DOHH2 (cell line): ENCODE data around the gene ROCK2.

Experiments
- H3F3A ChIP-seq: fragments of 200-600 bp; sonication (generic), shearing (Covaris generic); 2 replicates; pipeline ENCODE4 v1.6.0; 2016; ENCODE audit warnings: antibody characterized with exemption, mild to moderate bottlenecking; ENCODE audit not compliant: control insufficient read depth, insufficient read depth
- H3K27ac ChIP-seq: fragments of 200-600 bp; sonication (generic); 2 replicates; pipeline ENCODE4 v1.5.1; 2014; ENCODE audit warnings: low read depth, mild to moderate bottlenecking, low read length, moderate library complexity
- H3K27me3 ChIP-seq: fragments of 200-600 bp; sonication (generic); 2 replicates; pipeline ENCODE4 v1.6.1; 2014; ENCODE audit warnings: mild to moderate bottlenecking, low read length, mixed read lengths; ENCODE audit not compliant: control insufficient read depth
- H3K36me3 ChIP-seq: fragments of 200-600 bp; sonication (generic); 2 replicates; pipeline ENCODE4 v1.6.1; 2014; ENCODE audit warnings: mild to moderate bottlenecking, low read length, moderate library complexity, mixed read lengths; ENCODE audit not compliant: control insufficient read depth
- H3K4me1 ChIP-seq: fragments of 200-600 bp; sonication (generic); 2 replicates; pipeline ENCODE4 v1.6.1; 2014; ENCODE audit warnings: mild to moderate bottlenecking, low read length, mixed read lengths; ENCODE audit not compliant: control insufficient read depth
- H3K4me2 ChIP-seq: fragments of 200-600 bp; sonication (generic); 2 replicates; pipeline ENCODE4 v1.6.0; 2014; ENCODE audit warnings: mild to moderate bottlenecking, low read length, moderate library complexity
- H3K4me3 ChIP-seq: fragments of 200-600 bp; sonication (generic); 2 replicates; pipeline ENCODE4 v1.5.1; 2014; ENCODE audit warnings: mild to moderate bottlenecking, low read length, mixed read lengths
- H3K79me2 ChIP-seq: fragments of 200-600 bp; sonication (generic); 2 replicates; pipeline ENCODE4 v1.6.1; 2014; ENCODE audit warnings: mild to moderate bottlenecking, low read length, mixed read lengths; ENCODE audit not compliant: control insufficient read depth
- H3K9me2 ChIP-seq: fragments of 200-600 bp; sonication (generic); replicated peaks from 2 replicates; pipeline ENCODE4 v1.6.1; 2014; ENCODE audit warnings: mild to moderate bottlenecking, low read length, mixed read lengths; ENCODE audit not compliant: control insufficient read depth
- H3K9me3 ChIP-seq: fragments of 200-600 bp; sonication (generic); 2 replicates; pipeline ENCODE4 v1.6.1; 2014; ENCODE audit warnings: antibody characterized with exemption, low read length, mixed read lengths; ENCODE audit not compliant: control insufficient read depth, insufficient read depth
- H4K20me1 ChIP-seq: fragments of 200-600 bp; sonication (generic); 2 replicates; pipeline ENCODE4 v1.6.0; 2014; ENCODE audit warnings: low read depth, mild to moderate bottlenecking, antibody characterized with exemption, low read length, moderate library complexity; ENCODE audit not compliant: control insufficient read depth, insufficient read depth
- EZH2phosphoT487 ChIP-seq: fragments of 200-600 bp; sonication (generic); IDR thresholded peaks from 2 replicates; pipeline ENCODE4 v1.6.1; 2017; ENCODE audit warnings: borderline replicate concordance, mild to moderate bottlenecking, antibody characterized with exemption, low read length, moderate library complexity, mixed read lengths
- TF ChIP-seq, protein P1 (sequence below): fragments of 200-600 bp; sonication (generic); IDR thresholded peaks from one replicate; pipeline ENCODE4 v1.5.1; 2014; ENCODE audit warnings: antibody characterized with exemption, mild to moderate bottlenecking, low read depth, low read length; ENCODE audit not compliant: poor library complexity, severe bottlenecking

ROCK2 gene

DNA sequence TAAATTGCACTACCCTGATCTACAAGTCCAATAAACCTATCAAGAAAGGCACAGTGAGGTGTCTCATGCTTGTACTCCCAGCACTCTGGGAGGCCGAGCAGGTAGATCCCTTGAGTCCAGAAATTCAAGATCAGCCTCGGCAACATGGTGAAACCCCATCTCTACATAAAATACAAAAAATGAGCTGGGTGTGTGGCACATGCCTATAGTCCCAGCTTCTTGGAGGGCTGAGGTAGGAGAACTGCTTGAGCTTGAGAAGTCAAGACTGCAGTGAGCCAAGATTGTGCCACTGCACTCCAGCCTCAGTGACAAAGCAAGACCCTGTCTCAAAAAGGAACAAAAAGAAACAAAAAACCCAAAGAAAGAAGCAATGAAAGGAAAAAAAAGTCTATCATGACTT is 58.9 kb downstream of the ROCK2 start:
- H3K36me3 ChIP-seq, result peaks cover 36% of the 10 kb centered on the region
- no peak overlapping the region for H3K4me2 ChIP-seq
- H4K20me1 ChIP-seq, result no peaks in the 10 kb centered on the region
- no peaks in the 10 kb centered on the region for H3F3A ChIP-seq
- no peaks in the 10 kb centered on the region for H3K27me3 ChIP-seq
- H3K27ac ChIP-seq, result no peak overlapping the region
- TF ChIP-seq EZH2phosphoT487, result no peak
- TF ChIP-seq, protein P1, sequence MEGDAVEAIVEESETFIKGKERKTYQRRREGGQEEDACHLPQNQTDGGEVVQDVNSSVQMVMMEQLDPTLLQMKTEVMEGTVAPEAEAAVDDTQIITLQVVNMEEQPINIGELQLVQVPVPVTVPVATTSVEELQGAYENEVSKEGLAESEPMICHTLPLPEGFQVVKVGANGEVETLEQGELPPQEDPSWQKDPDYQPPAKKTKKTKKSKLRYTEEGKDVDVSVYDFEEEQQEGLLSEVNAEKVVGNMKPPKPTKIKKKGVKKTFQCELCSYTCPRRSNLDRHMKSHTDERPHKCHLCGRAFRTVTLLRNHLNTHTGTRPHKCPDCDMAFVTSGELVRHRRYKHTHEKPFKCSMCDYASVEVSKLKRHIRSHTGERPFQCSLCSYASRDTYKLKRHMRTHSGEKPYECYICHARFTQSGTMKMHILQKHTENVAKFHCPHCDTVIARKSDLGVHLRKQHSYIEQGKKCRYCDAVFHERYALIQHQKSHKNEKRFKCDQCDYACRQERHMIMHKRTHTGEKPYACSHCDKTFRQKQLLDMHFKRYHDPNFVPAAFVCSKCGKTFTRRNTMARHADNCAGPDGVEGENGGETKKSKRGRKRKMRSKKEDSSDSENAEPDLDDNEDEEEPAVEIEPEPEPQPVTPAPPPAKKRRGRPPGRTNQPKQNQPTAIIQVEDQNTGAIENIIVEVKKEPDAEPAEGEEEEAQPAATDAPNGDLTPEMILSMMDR, result no peak
- peaks cover 4% of the 10 kb centered on the region; the same call in 1 of the 2 replicates for H3K9me3 ChIP-seq
- H3K9me2 ChIP-seq, result no peaks in the 10 kb centered on the region
- H3K4me1 ChIP-seq, result peaks cover 11% of the 10 kb centered on the region
- H3K4me3 ChIP-seq, result no peak overlapping the region
- H3K79me2 ChIP-seq, result peaks cover 58% of the 10 kb centered on the region

DNA sequence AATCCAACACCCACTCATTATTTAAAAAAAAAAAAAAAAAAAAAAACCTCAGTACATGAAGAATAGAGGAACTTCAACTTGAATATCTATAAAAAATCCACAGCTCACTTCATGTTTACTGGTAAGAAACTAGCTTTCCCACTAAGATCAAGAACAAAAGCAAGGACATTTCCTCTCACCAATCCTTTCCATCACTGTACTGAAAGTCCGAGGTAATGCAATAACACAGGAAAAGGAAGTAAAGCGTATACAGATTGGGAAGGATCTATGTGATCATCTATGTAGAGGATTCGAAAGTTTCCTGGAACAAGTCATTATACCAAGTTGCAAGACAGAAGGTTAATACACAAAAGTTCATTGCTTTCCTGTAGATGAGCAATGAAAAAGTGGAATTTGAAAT is 63.2 kb downstream of the ROCK2 start:
- Histone ChIP-seq H3F3A (no peaks in the 10 kb centered on the region), H3K27ac (no peak overlapping the region), H3K4me2 (no peak overlapping the region), H3K4me1 (no peaks in the 10 kb centered on the region), H3K9me3 (peaks cover 4% of the 10 kb centered on the region; the same call in 1 of the 2 replicates), H4K20me1 (no peaks in the 10 kb centered on the region), H3K36me3 (peaks cover 45% of the 10 kb centered on the region), H3K9me2 (no peaks in the 10 kb centered on the region), H3K27me3 (no peaks in the 10 kb centered on the region), H3K4me3 (no peak overlapping the region), H3K79me2 (peaks cover 40% of the 10 kb centered on the region)
- TF ChIP-seq, protein P1, result no peak
- TF ChIP-seq EZH2phosphoT487, result no peak

DNA sequence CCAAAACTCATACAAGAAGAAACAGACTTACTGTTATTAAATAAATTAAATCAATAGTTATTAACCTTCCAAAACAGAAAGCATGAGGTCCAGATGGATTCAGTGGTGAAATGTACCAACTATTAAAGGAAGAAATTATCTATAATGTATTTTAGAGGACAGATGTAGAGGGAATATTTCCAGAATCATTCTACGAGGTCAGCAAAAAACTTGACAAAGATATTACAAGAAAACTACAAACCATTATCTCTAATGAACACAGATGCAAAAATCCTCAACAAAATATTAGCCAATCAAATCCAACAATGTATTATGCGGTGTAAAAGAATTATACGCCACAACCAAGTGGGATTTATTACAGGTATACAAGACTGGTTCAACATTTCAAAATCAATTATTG is 63.7 kb downstream of the ROCK2 start:
- Histone ChIP-seq H3K36me3 (peaks cover 40% of the 10 kb centered on the region), H3K9me3 (peaks cover 4% of the 10 kb centered on the region; the same call in 1 of the 2 replicates), H3K4me1 (no peaks in the 10 kb centered on the region), H3K27me3 (no peaks in the 10 kb centered on the region), H3K4me2 (no peak overlapping the region), H4K20me1 (no peaks in the 10 kb centered on the region), H3K79me2 (peaks cover 39% of the 10 kb centered on the region), H3K27ac (no peak overlapping the region), H3F3A (no peaks in the 10 kb centered on the region), H3K9me2 (no peaks in the 10 kb centered on the region), H3K4me3 (no peak overlapping the region)
- no peak for TF ChIP-seq EZH2phosphoT487
- TF ChIP-seq, protein P1, result no peak
